ENCODE measurements around the gene ARTN.

DNA sequence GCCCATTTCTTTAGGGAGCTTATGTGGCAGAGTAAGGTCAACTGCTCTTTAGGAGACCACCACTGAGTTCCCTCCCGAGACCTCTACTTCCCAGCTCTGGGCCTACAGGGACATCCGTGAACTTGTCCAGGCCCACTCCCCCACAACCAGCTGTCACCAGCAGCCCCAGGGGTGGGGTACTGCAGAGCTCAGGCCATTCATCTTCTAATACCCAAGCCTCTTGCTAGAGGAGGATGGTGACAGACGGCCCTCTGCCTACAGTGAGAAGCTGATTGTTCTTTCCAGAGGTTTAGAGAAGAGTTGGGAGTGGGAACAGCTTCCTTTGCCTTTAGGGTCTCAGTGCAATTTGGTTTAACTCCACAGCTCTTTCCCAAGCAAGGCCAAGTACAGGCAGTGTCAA lies 33.2 kb upstream of the ARTN start:
- TF ChIP-seq EZH2 (IDR thresholded peaks at IDR 0.05; ENCODE audit: low read depth) = no peak
- TF ChIP-seq, protein P1, sequence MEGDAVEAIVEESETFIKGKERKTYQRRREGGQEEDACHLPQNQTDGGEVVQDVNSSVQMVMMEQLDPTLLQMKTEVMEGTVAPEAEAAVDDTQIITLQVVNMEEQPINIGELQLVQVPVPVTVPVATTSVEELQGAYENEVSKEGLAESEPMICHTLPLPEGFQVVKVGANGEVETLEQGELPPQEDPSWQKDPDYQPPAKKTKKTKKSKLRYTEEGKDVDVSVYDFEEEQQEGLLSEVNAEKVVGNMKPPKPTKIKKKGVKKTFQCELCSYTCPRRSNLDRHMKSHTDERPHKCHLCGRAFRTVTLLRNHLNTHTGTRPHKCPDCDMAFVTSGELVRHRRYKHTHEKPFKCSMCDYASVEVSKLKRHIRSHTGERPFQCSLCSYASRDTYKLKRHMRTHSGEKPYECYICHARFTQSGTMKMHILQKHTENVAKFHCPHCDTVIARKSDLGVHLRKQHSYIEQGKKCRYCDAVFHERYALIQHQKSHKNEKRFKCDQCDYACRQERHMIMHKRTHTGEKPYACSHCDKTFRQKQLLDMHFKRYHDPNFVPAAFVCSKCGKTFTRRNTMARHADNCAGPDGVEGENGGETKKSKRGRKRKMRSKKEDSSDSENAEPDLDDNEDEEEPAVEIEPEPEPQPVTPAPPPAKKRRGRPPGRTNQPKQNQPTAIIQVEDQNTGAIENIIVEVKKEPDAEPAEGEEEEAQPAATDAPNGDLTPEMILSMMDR (conservative IDR thresholded peaks at IDR 0.05) = no peak
